Measurements from ENCODE around the gene RAB30. TPM values are rescaled to one million over a fixed set of nuclear protein-coding genes. Genes with fewer than 3 reads are reported as not detected.

Gene RAB30
- polyA plus RNA-seq, 1 experiment: 14.0 TPM

DNA sequence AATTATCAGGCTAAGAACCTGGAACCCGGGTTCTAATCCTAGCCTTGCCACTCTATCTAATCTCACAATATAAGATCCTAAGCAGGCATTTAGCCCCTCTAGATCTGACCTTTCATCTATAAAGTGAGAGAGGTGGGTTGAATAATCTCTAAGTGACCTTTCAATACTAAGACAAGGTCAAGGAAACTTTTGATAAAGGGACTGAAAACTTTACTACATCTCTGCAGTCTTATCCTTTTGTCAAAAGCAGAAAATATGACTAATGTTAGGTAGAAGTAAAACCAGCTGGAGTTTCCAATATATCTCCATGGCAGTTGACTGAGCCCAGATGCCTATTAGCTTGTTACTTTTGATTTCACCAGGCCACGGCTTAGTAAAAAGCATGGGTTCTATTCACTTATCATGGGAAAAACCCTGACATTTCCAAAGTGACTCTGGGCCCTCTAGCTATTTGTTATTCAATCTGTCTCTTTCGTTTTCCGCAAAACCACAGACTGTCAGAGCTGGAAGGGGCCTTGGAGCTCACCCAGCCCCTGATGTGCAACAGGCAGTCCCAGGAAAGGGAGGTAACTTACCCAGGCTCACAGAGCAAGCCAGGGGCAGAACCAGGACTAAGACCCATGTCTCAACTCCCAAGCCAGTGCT, 75.8 kb downstream of the RAB30 start:
- Histone ChIP-seq H3K27me3 (ENCODE audit: control insufficient read depth, insufficient read depth, low read length) (no peaks in the 10 kb centered on the region), H3K4me3 (ENCODE audit: low read depth, low read length) (no peak overlapping the region), H3K36me3 (ENCODE audit: control insufficient read depth, insufficient read depth, low read length) (no peaks in the 10 kb centered on the region; the same call in 1 of the 2 replicates)
- ChIA-PET CTCF (interaction anchor here (1.1 kb wide), 1 partner anchor 9 kb away, joined by 4 read pairs; no protein-coding TSS in a partner anchor), POLR2A (interaction anchor here (0.6 kb wide), 1 partner anchor 67 kb away, joined by 6 read pairs; no protein-coding TSS in a partner anchor)
- DNase-seq (ENCODE audit: low read depth): peak; percentile 45
- TF ChIP-seq CTCF (IDR thresholded peaks at IDR 0.05; ENCODE audit: insufficient read depth, low read depth, low read length): no peak

- CTCF ChIA-PET: interaction anchor here (1.1 kb wide), 2 partner anchors 9 to 15 kb away, joined by 3 to 4 read pairs; no protein-coding TSS in a partner anchor
Measured at GRCh38 chr11:82995235-82995634, 76.5 kb downstream of the RAB30 start.

DNA sequence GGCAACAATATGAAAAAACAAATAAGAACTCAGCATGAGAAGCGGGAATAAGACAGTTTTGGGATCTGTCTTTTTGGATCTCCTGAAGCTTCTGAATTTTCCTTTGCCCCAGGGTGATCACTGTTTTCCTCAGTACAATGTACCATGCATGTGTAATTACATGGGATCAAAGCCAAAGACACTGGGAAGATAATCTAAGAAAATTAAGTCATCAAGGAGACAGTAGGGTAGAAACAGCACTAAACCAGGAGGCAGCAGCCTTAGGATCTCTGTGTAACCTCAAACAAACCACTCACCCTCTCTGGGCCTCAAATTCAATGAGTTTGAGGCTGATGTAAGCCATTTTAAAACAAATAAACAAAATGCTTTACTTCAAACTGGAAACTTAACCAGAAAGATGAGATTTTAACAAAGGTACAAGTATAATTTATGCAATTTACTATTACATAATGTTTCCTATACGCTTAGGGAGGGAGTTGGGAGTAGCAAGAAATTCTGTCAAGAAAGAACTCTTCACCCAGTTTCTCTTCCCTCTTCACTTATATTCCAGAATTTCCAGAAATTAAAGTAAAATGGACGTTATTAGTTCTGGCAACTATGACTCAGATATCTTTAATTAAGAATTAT, 77.0 kb downstream of the RAB30 start:
- TF ChIP-seq CTCF (IDR thresholded peaks at IDR 0.05; ENCODE audit: insufficient read depth, low read depth, low read length): no peak
- DNase-seq (ENCODE audit: low read depth): no peak
- POLR2A ChIA-PET: no interaction called here
- no peak overlapping the region for H3K4me3 ChIP-seq (ENCODE audit: low read depth, low read length)
- H3K27me3 ChIP-seq (ENCODE audit: control insufficient read depth, insufficient read depth, low read length): no peaks in the 10 kb centered on the region
- CTCF ChIA-PET: interaction anchor here (1.1 kb wide), 2 partner anchors 10 to 14 kb away, joined by 3 to 4 read pairs; no protein-coding TSS in a partner anchor
- no peaks in the 10 kb centered on the region; the same call in 1 of the 2 replicates for H3K36me3 ChIP-seq (ENCODE audit: control insufficient read depth, insufficient read depth, low read length)

More at GRCh38 chr11:82995235-82995634, 76.5 kb downstream of the RAB30 start:
- TF ChIP-seq CTCF (IDR thresholded peaks at IDR 0.05; ENCODE audit: insufficient read depth, low read depth, low read length): no peak
- H3K27me3 ChIP-seq (ENCODE audit: control insufficient read depth, insufficient read depth, low read length): no peaks in the 10 kb centered on the region
- POLR2A ChIA-PET: interaction anchor here (0.6 kb wide), 1 partner anchor 68 kb away, joined by 6 read pairs; no protein-coding TSS in a partner anchor
- H3K36me3 ChIP-seq (ENCODE audit: control insufficient read depth, insufficient read depth, low read length): no peaks in the 10 kb centered on the region; the same call in 1 of the 2 replicates
- no peak for DNase-seq (ENCODE audit: low read depth)
- no peak overlapping the region for H3K4me3 ChIP-seq (ENCODE audit: low read depth, low read length)

- DNase-seq (ENCODE audit: low read depth): no peak
- POLR2A ChIA-PET: no interaction called here
Measured at GRCh38 chr11:82992223-82992622, 79.5 kb downstream of the RAB30 start.

More at GRCh38 chr11:82992223-82992622, 79.5 kb downstream of the RAB30 start:
- TF ChIP-seq CTCF (IDR thresholded peaks at IDR 0.05; ENCODE audit: insufficient read depth, low read depth, low read length): no peak
- Histone ChIP-seq H3K4me3 (ENCODE audit: low read depth, low read length) (no peak overlapping the region), H3K36me3 (ENCODE audit: control insufficient read depth, insufficient read depth, low read length) (peaks cover 1% of the 10 kb centered on the region), H3K27me3 (ENCODE audit: control insufficient read depth, insufficient read depth, low read length) (no peaks in the 10 kb centered on the region)
- CTCF ChIA-PET: interaction anchor here (1.0 kb wide), 1 partner anchor 84 kb away, joined by 3 read pairs; no protein-coding TSS in a partner anchor
